Measurements from ENCODE around the gene C3orf18.

The C3orf18 gene

DNA sequence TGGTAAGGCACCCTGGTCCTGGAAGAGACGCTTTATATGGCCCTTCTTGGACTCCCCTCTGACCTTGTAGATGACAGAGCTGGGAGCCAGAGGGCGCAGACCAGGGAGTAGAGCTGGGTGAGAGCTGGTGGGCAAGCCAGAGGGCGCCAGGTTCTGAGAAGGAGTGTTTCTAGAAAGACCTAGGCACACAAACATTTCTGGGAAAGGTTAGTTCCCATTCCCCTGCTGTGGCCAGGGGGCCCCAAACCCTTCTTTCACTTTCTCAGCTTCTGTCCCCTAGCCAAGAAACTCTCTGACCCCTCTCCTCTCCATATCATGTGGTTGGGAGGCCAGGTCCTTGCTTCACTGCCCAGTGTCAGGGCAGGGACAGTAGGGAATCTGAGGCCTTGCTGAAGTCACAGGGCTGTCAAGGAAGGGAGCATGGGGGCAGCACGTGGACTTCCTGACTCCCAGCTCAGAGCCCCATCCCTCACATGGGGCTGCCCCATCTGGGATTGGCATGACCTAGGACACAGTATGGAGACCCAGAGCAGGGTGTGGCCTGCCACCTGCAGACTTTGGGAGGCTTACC, 5.3 kb upstream of the C3orf18 start:
- TF ChIP-seq, protein P1, sequence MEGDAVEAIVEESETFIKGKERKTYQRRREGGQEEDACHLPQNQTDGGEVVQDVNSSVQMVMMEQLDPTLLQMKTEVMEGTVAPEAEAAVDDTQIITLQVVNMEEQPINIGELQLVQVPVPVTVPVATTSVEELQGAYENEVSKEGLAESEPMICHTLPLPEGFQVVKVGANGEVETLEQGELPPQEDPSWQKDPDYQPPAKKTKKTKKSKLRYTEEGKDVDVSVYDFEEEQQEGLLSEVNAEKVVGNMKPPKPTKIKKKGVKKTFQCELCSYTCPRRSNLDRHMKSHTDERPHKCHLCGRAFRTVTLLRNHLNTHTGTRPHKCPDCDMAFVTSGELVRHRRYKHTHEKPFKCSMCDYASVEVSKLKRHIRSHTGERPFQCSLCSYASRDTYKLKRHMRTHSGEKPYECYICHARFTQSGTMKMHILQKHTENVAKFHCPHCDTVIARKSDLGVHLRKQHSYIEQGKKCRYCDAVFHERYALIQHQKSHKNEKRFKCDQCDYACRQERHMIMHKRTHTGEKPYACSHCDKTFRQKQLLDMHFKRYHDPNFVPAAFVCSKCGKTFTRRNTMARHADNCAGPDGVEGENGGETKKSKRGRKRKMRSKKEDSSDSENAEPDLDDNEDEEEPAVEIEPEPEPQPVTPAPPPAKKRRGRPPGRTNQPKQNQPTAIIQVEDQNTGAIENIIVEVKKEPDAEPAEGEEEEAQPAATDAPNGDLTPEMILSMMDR (IDR thresholded peaks at IDR 0.05; ENCODE audit: insufficient read depth, low read length, missing control alignments), result no peak

GRCh38 chr3:50572158-50572557, 4.6 kb upstream of the C3orf18 start:
- CTCF ChIA-PET, result interaction anchor here (0.9 to 26.0 kb wide), 12 partner anchors 10 to 817 kb away, joined by 3 to 819 read pairs (median 6); partner anchors contain the start of genes CISH, CYB561D2, MAPKAPK3 and NPRL2
- POLR2A ChIA-PET, result interaction anchor here (1.2 to 3.7 kb wide), 2 partner anchors 29 to 44 kb away, joined by 3 to 18 read pairs; partner anchors contain the start of gene MAPKAPK3
- no peak overlapping the region for H3K4me3 ChIP-seq (ENCODE audit: low read depth, low read length)
- no peak for DNase-seq (ENCODE audit: low read depth, low spot score)
- TF ChIP-seq, protein P1 (IDR thresholded peaks at IDR 0.05; ENCODE audit: insufficient read depth, low read length, missing control alignments), result peak; percentile 93

More for the DNA sequence above, 5.3 kb upstream of the C3orf18 start:
- no peak overlapping the region for H3K4me3 ChIP-seq (ENCODE audit: low read depth, low read length)
- ChIA-PET CTCF (interaction anchor here (0.9 to 26.0 kb wide), 10 partner anchors 9 to 810 kb away, joined by 3 to 819 read pairs (median 6); partner anchors contain the start of genes CISH, CYB561D2, MAPKAPK3 and NPRL2), POLR2A (no interaction called here)
- DNase-seq (ENCODE audit: low read depth, low spot score), result no peak

DNA sequence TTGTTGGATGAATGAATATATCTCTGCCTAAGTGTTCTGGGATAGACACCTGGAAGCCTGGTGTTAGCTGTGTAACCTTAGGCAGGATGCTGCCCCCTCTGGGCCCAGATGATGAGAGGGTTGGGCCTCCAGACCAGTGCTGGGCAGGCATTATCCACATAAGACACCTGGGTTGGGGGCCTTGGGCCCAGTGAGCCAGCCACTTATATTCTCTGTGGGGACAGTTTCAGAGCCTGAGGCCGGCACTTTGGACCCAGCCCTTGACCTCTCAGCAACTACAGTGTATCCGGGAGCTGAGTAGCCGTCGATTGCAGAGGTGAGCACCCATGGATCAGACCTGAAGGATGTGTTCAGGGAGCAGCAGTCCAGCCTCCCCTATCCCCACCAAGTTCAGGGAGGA, 3.9 kb upstream of the C3orf18 start:
- TF ChIP-seq, protein P1 (IDR thresholded peaks at IDR 0.05; ENCODE audit: insufficient read depth, low read length, missing control alignments), result no peak
- DNase-seq (ENCODE audit: low read depth, low spot score), result no peak
- no peak overlapping the region; the same call in 1 of the 2 replicates for H3K4me3 ChIP-seq (ENCODE audit: low read depth, low read length)
- POLR2A ChIA-PET, result interaction anchor here (1.2 to 3.7 kb wide), 3 partner anchors 30 to 45 kb away, joined by 3 to 19 read pairs (median 18); partner anchors contain the start of genes CISH and MAPKAPK3
- CTCF ChIA-PET, result interaction anchor here (1.1 to 26.0 kb wide), 10 partner anchors 10 to 818 kb away, joined by 3 to 819 read pairs (median 6); partner anchors contain the start of genes CISH, CYB561D2, MAPKAPK3 and NPRL2

DNA sequence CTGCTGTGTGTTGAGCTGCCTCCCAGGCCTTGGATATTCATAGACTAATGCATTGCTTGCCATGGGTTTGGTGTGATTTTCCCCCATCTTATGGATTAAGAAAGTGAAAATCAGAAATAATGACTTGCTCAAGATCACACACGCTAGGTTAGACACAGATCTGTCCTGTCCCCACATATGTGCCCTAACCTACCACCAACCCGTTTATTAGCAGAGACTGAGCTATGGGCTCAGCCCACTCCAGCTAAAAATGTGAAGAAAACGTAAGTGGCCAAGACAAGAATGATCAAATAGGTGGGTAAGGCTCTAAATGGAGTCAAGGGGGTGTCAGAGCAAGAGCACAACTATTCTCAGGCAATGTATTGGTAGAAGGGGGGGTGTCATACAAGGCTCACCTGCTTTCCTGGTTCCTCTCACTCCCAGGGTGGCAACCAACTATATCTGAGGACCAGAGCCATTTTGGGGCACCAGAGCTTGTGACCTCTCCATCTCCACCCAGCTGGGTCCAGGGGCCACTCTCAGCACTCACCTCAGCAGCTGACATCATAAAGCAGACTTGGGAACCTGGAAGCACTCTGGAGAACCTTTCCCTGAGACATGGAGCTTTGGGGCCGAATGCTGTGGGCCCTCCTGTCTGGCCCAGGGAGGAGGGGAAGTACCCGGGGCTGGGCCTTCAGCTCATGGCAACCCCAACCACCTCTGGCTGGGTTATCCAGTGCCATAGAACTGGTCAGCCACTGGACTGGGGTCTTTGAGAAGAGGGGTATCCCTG, 3.1 kb upstream of the C3orf18 start:
- DNase-seq (ENCODE audit: low read depth, low spot score), result no peak
- H3K4me3 ChIP-seq (ENCODE audit: low read depth, low read length), result peak overlapping the region; percentile 97
- CTCF ChIA-PET, result interaction anchor here (0.8 to 26.0 kb wide), 14 partner anchors 8 to 819 kb away, joined by 3 to 819 read pairs (median 6); partner anchors contain the start of genes CISH, CYB561D2, MAPKAPK3 and NPRL2
- POLR2A ChIA-PET, result interaction anchor here (1.2 to 3.7 kb wide), 3 partner anchors 31 to 46 kb away, joined by 3 to 19 read pairs (median 18); partner anchors contain the start of genes CISH and MAPKAPK3
- TF ChIP-seq, protein P1 (IDR thresholded peaks at IDR 0.05; ENCODE audit: insufficient read depth, low read length, missing control alignments), result no peak

DNA sequence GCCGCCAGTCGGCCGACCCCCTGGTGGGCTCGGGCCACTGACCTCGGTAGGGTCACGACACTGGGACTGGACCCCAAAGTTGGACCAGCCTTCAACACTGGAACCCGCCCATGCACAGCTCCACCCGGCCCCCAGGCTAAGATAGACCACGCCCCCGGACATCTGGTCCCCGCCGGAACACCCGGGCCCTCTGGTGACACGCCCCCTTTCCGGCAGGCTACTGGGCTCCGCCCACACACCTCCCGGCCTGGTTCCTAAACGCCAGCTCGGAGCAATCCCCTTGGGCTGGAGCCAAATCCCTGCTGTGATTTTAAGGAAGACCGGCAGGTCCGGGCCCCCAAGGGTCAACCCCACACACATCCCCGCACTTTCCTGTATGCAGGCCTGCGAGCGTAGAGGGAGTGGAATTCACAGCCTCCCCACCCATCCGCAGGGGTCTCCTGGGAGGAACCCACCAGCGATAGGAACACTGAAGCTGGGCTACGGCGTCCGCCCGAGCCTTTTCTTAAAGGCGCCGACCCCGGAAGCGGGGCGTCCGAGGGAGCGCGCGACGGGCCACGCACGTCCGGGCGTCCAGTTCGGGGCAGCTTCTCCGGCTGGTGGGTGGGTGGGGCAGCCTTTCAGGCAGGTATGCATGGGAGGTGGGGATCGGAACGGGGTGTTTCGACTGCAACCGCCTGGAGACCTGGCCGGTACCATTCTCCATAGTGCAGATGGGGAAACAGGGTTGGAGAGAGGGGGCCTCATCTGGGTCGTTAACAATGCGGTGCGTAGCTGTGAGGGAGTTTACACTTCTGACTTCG, 1.6 kb upstream of the C3orf18 start, which contains the start of gene HEMK1:
Gene HEMK1 (plus strand): TSS at position 576 of the 803 bp plus-strand sequence. CDS start 1,583 bp downstream, outside the sequence.
- TF ChIP-seq, protein P1 (IDR thresholded peaks at IDR 0.05; ENCODE audit: insufficient read depth, low read length, missing control alignments), result no peak
- DNase-seq (ENCODE audit: low read depth, low spot score), result peak; percentile 54
- H3K4me3 ChIP-seq (ENCODE audit: low read depth, low read length), result peak within 1 kb of the TSS; percentile 97
- POLR2A ChIA-PET, result interaction anchor here (0.6 to 3.7 kb wide), 14 partner anchors 9 to 236 kb away, joined by 3 to 19 read pairs (median 4); partner anchors contain the start of genes CISH, CYB561D2 and NPRL2
- CTCF ChIA-PET, result interaction anchor here (1.0 to 26.0 kb wide), 8 partner anchors 9 to 529 kb away, joined by 3 to 819 read pairs (median 10); partner anchors contain the start of genes CISH, HYAL2 and MAPKAPK3
